ENCODE measurements around the gene NRBF2.
"Not testable (repeated sequence)": the region's sequence is repeated elsewhere in the genome, so short reads cannot be mapped to it uniquely, and the experiment has no call there.

The NRBF2 gene

DNA sequence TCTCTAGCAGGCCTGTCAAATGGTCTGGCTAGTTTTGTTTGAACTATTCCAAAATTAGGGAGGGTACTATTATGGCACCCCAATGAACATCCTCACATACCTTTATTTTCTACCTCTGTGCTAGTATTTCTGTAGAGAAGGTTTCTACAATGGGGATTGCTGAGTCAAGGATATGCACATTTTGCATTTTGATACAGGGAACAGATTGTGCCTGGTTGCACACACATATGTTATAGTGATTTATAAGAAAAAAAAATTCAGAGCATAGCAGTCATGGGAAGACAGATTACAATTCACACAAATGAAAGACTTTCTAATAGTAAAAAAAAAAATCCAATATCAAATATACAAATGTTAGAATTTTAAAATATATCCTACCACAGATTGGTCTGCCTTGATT is 14.1 kb upstream of the NRBF2 start:
- no peak for DNase-seq (ENCODE audit: low read depth)

DNA sequence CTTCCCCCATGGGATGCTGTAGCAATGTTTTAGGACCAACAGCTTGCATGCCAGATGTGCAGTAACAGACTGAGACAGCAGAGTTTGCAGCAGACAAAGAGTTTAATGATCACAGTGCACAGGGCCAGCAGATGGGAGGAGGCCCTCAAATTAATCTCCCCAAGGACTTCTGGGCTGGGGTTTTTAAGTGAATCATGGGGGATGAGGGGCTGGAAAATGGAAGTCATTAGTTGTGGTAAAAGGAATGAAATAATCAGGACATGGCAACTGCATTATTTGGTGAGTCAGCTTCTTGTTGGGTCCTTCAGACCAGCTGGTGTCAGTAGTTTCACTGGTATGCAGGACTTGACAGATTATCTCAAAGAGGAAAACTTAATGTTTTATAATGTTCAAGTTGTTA is 12.6 kb upstream of the NRBF2 start:
- DNase-seq (ENCODE audit: low read depth): no peak

GRCh38 chr10:63123727-63124362 is 9.3 kb upstream of the NRBF2 start:
- DNase-seq (ENCODE audit: low read depth): no peak

DNA sequence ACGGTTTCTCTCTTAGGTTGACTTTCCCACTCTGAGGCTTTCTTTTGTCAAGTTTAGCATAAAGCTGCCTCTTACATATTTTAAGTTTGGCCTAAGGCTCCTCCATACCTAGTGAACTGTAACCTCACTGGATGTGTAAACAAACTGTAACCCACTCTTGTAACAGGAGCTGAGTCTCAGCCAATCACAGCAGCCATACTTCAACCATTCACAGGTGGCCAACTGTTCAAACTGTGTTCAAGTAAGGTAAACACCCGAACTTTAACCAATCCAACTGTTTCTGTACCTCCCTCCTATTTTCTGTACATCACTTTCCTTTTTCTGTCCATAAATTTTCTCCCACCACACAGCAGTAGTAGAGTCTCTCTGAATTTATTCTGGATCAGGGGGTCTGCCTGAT is 7.7 kb upstream of the NRBF2 start:
- no peak for DNase-seq (ENCODE audit: low read depth)

DNA sequence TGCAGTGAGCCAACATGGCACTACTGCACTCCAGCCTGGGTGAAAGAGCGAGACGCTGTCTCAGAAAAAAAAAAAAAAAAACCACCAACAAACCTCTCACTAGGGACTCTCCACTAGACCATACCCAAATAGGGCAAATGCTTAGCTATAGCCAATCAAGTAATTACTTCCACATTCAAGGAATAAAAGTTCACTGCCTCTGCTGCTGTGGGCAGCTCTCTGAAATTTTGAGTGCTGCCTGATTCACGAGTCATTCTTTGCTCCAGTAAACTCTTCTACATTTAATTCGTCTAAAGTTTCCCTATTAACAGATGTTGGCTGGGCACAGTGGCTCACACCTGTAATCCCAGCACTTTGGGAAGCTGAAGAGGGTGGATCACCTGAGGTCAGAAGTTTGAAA is 4.7 kb upstream of the NRBF2 start:
- no peak for DNase-seq (ENCODE audit: low read depth)

DNA sequence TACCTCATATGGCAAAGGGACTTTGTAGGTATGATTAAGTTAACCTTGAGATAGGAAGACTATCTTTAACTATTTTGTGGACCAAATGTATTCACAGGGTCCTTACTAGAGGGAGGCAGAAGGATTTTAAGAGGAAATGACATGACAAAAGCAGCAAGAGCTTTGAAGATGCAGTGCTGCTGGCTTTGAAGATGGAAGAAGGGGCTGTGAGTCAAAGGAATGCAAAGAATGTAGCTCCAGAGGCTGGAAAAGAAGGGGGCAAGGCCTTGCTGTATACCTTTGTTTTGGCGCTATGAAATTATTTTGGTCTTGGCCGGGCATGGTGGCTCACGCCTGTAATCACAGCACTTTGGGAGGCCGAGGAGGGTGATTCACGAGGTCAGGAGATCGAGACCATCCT is 3.2 kb upstream of the NRBF2 start:
- no peak for DNase-seq (ENCODE audit: low read depth)

DNA sequence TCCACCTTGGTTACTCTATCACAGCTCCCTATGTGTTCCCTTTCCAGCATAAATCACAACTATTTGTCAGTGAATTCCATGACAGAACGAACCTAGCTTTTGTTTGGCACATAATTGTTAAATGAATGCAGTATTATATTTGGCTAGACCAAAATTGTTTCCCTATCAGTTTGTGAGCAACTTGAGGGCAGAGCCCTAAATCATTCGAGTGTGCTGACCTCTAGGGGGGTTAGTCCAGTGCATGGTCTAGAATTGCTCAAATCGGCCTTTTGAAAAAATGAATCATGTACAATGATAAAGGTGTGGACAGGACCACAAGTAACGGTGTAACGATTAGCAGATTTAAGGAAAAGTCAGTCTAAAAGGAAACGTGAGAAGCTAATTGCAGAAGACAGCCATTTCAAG is 475 bp upstream of the NRBF2 start:
- DNase-seq (ENCODE audit: low read depth): no peak

DNA sequence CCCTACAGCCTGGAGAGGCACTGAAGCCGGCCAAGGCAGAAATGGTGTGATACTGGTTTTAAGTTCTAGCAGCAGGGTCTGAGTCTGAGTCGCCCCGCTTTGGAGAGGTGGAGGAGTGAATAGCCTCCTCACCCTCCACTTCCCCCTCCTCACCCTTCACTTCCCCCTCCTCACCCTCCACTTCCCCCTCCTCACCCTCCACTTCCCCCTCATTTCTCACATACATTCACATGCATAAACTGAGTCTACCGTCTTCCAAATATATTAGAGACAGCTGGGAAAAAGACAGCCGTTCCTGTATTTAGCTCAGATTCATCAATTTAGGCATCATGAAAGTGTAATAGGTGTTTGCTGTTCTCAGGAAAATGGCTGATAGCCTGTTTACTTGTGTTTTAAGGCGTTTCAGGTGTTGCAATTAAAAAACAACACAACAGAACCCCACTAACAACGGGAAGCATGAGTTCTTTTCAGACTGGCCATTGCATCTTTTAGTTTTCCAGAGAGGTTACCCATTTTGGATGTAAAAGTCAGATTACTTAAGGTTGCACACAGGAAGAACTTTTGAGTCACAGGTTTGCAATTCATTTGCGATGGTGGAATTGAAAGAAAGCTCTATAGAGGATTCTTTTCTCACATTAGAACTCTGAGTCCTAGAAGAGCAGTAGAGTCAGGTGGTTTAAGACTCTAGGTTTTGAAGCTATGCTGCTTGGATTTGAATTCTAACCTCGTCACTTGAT is 861 bp downstream of the NRBF2 start:
- DNase-seq (ENCODE audit: low read depth): no peak

DNA sequence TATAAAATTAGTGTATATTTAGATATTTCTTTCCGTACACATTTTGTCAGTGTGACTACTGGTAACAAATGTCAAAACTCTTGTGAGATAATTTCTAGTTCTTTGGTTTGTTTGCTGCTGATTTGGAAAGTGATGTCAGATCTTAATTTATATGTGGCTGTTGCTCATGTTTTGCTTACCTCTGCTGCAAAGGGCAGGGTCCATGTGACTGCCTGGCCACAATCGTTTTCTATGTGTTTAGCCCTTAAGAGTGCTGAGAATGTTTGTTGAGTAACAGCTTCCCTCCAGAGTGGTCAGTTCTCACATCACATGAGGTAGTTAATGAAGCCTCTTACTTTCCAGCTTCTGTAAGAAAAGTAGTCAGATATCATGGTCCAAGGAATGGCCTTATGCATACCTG is 4.2 kb downstream of the NRBF2 start:
- DNase-seq (ENCODE audit: low read depth): no peak

- DNase-seq (ENCODE audit: low read depth): no peak
Observed at GRCh38 chr10:63140077-63140476, 6.9 kb downstream of the NRBF2 start.

DNA sequence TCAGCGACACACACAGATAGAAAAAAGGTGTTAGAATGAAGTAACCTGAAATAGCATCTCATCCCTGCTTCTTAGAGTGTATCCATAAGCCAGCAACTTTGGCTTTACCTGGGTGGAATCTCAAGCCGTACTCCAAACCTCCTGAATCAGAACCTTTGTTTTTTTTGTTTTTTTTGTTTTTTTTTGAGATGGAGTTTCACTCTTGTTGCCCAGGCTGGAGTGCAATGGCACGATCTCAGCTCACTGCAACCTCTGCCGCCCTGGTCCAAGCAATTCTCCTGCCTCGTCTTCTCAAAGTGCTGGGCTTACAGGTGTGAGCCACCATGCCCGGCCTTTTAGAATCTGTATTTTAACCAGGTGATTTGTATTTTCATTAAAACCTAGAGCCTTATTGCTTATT is 9.0 kb downstream of the NRBF2 start:
- no peak for DNase-seq (ENCODE audit: low read depth)

GRCh38 chr10:63143987-63144386 is 10.9 kb downstream of the NRBF2 start:
- no peak for DNase-seq (ENCODE audit: low read depth)

DNA sequence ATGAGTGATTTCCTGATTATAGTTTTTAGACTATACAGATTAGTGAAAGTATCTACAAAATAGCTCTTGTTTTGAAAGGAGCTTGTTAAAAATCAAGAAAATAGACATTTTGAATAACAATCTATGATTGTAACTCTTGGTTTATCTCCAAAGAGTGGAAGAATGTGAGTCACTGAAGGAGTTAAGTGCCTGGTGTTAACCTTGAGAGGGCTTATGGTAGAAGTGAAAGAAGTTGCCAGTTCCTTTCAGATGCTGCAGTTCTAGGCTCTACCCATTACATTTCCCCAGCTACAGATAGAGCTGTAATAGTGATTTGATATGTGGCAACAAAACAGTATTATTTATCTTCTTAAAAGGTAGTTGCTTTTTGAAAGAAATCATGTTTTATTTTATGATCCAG is 12.7 kb downstream of the NRBF2 start:
- DNase-seq (ENCODE audit: low read depth): no peak

- DNase-seq (ENCODE audit: low read depth): no peak
Observed at GRCh38 chr10:63146503-63146902, 13.4 kb downstream of the NRBF2 start.

DNA sequence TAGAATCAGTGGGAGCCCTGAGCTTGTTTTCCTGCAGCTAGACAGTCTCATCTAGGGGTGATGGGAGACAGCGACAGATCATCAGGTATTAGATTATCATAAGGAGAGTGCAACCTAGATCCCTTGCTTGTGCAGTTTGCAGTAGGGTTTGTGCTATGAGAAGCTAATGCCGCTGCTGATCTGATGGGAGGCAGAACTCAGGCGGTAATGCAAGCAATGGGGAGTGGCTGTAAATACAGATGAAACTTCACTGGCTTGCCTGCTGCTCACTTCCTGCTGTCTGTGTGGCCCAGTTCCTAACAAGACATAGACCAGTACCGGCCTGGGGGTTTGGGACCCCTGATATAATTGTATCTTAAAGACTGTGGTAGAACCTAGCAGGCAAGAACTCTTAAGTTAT is 17.6 kb downstream of the NRBF2 start:
- DNase-seq (ENCODE audit: low read depth): no peak

DNA sequence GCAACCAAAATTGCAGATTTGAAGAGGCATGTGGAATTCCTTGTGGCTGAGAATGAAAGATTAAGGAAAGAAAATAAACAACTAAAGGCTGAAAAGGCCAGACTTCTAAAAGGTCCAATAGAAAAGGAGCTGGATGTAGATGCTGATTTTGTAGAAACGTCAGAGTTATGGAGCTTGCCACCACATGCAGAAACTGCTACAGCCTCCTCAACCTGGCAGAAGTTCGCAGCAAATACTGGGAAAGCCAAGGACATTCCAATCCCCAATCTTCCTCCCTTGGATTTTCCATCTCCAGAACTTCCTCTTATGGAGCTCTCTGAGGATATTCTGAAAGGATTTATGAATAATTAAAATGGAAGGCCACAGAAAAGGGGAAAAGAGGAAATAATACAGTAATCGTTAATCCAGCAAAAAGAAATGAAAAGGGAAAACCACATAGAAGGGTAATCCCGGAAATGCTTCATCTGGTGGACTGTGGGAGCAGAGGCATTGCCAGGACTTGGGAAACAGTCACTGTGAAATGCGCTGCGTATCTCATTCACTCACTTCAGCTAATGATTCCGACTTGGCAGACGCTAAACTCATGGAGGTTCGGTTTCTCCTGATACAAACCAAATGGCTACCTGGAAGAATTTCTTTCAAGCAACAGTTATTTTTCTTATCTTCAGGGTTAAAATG is 20.9 kb downstream of the NRBF2 start:
- not testable (repeated sequence) for DNase-seq (ENCODE audit: low read depth)

DNA sequence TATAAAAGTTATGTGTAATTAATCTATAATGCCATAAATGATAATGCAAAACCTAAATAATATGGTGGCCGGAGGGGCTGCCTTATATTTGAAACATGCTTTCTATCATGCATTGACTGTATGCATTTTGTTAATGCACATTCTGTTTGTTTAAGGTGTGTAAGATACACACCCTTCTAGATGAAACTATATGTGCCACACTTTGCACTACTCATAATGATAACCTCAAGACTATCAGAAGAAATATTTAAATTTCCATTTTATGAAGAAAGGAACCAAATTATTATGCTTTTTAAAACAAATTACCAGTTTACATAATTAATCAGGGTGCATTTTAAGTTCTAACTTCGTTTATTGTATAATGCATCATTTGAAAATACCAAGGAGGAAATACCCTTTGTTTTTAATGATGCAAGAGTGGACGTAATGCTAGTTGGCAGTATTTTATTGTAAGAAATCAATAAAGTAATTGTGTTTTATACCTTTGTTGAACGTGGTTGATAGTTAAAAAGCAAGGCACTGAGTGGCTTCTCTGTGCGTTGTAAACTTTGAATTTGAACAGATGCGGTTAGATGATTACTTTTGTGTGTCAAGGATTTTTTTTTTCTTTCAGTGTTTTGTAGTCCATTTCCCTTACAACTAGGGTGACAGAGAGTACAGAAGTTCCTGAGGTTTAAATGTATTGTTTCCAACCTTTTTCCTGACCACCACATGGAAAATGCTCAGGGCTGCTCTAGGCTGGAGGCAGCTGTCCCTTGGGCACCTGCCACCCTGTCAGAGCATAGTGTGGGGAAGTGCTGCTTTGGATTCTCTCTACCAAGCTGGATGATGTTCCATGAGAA is 21.6 kb downstream of the NRBF2 start:
- DNase-seq (ENCODE audit: low read depth): no peak

DNA sequence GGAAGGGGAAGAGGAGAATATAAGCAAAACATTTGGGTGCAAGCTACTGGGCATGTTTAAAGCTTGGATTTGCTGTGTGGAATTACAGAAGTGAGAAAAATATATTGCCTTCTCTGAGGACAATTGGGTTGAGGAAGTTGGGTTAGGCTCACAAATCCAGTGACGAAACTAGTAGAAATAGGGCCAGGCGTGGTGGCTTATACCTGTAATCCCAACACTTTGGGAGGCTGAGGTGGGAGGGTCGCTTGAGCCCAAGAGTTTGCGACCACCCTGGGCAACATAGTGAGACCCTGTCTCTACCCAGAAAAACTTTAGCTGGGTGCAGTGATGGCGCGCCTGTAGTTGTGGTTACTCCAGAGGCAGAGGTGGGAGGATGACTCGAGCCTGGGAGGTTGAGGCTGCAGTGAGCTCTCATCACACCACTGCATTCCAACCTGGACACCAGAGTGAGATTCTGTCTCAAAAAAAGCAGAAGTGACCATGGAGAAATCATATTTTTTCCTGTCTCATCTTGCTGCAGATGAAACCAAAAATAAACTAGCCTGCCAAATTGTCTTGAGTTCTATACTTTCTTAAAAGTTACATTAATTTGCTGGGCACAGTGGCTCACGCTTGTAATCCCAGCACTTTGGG is 22.4 kb downstream of the NRBF2 start:
- DNase-seq (ENCODE audit: low read depth): no peak

- DNase-seq (ENCODE audit: low read depth): no peak
Observed at GRCh38 chr10:63156236-63156635, 23.1 kb downstream of the NRBF2 start.

GRCh38 chr10:63157845-63158624 is 24.9 kb downstream of the NRBF2 start:
- peak; percentile 9 for DNase-seq (ENCODE audit: low read depth)

DNA sequence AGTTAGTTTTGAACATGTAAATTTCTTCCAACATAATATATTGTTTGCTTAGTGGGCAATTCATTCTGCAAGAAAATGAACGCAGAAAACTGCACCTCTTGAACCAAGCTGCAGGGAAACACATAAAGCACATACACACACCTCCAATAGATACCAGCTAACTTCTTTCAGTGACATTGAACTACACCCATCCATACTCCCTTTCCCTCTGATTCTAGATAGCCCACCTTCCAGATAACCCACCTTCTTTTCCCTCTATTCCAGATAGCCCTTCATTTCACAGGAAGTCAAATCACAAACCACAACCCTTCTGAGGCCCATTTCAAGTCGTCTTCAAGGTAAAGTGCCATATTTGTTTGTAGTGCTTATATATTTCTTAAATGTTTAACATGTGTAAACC is 28.5 kb downstream of the NRBF2 start:
- no peak for DNase-seq (ENCODE audit: low read depth)

Measured in stimulated activated CD8-positive, alpha-beta memory T cell treated with anti-CD3 and anti-CD28 coated beads, Interleukin-15, amount 100 ng/mL, for 1 hour (primary cell).